ENCODE data around the gene KRT84. TPM values are rescaled to one million over a fixed set of nuclear protein-coding genes. Genes with fewer than 3 reads are reported as not detected.

KRT84 gene
- total and polyA plus RNA-seq, 10 of the 15 experiments (the other 5 are each of a cell fraction or from before 2014, with no cell fraction given) = not detected

GRCh38 chr12:52401526-52401925, 16.1 kb upstream of the KRT84 start (continued):
- no peak for TF ChIP-seq HSF1 (IDR thresholded peaks at IDR 0.05; ENCODE audit: low read depth, low read length)

GRCh38 chr12:52400906-52401305, 15.5 kb upstream of the KRT84 start:
- ChIA-PET CTCF (interaction anchor here (1.4 kb wide), 1 partner anchor 27 kb away, joined by 4 read pairs; no protein-coding TSS in a partner anchor), POLR2A (no interaction called here), SMC1A (ENCODE audit: uncharacterized antibody, unreplicated experiment) (no interaction called here), RAD21 (ENCODE audit: unreplicated experiment) (no interaction called here)
- Histone ChIP-seq H3K4me1 (ENCODE audit: control insufficient read depth, insufficient read depth, low read length) (no peaks in the 10 kb centered on the region), H3K4me3 (no peak overlapping the region), H3K27ac (ENCODE audit: control insufficient read depth, insufficient read depth) (no peak overlapping the region), H3K27me3 (replicated peaks in 1 of 2; ENCODE audit: control insufficient read depth in 2 of 2, insufficient read depth in 2 of 2, low read length in 1 of 2) (no peaks in the 10 kb centered on the region; a peak in 1 of 4 replicates), H3K4me2 (ENCODE audit: control insufficient read depth, insufficient read depth) (no peak overlapping the region), H3K79me2 (ENCODE audit: control insufficient read depth, insufficient read depth, low read length) (no peaks in the 10 kb centered on the region), H2AFZ (ENCODE audit: control insufficient read depth, low read depth, low read length) (no peak overlapping the region), H4K20me1 (ENCODE audit: control insufficient read depth, insufficient read depth) (no peaks in the 10 kb centered on the region), H3K36me3 (ENCODE audit: control insufficient read depth in 2 of 2, insufficient read depth in 2 of 2, low read length in 1 of 2) (no peaks in the 10 kb centered on the region), H3K9ac (ENCODE audit: control insufficient read depth, insufficient read depth, low read length) (no peak overlapping the region), H3K9me3 (replicated peaks; ENCODE audit: control insufficient read depth, insufficient read depth, low read length) (no peaks in the 10 kb centered on the region)
- DNase-seq (ENCODE audit: low read depth, low spot score) (no peak), FAIRE-seq (no peak), ATAC-seq (no peak)
- TF ChIP-seq CUX1 (IDR thresholded peaks at IDR 0.05; ENCODE audit: insufficient replicate concordance, low read depth, low read length) = no peak
- no peak for TF ChIP-seq YBX1 (IDR thresholded peaks at IDR 0.05)
- TF ChIP-seq FOXK2 (IDR thresholded peaks at IDR 0.05) = no peak
- no peak for TF ChIP-seq ATF7 (IDR thresholded peaks at IDR 0.05; ENCODE audit: low read depth)
- BruUV-seq (replicated peaks) = no TSS peak
- intact Hi-C loops (cut with micrococcal nuclease; ENCODE audit: unreplicated experiment) = no loop called here
- WGBS (ENCODE audit: insufficient coverage, insufficient replicate concordance, low lambda C conversion rate, missing lambda C conversion rate) = 37% methylated on average over 9 of the region's 9 CpGs
- in situ Hi-C loops (cut with MboI) = no loop called here

Data from GM12878 (cell line).